Astrocyte (in vitro differentiated cells and primary cell): ENCODE results near the gene RPS2. TPM values are rescaled to one million over a fixed set of nuclear protein-coding genes. Genes with fewer than 3 reads are reported as not detected.

Experiments
- DNase-seq: peaks from one replicate; pipeline ENCODE4 v3.0.0-alpha.2; 2010; ENCODE audit warnings: low read depth
- FAIRE-seq: peaks from 2 replicates; lab custom pipeline; 2011; peaks lifted over from hg19 to GRCh38; lab: Jason Lieb, UNC
- H2AFZ ChIP-seq: 2 replicates; pipeline ENCODE4 v1.6.0; 2012; ENCODE audit warnings: low read depth, low read length, inconsistent platforms
- H3K27ac ChIP-seq: 2 replicates; pipeline ENCODE4 v1.5.1; 2011; ENCODE audit warnings: low read depth, low read length, inconsistent platforms
- H3K27me3 ChIP-seq: 2 replicates; pipeline ENCODE4 v1.6.0; 2011; ENCODE audit warnings: low read length, inconsistent platforms; ENCODE audit not compliant: insufficient read depth
- H3K36me3 ChIP-seq: 2 replicates; pipeline ENCODE4 v1.5.1; 2011; ENCODE audit warnings: low read length, inconsistent platforms; ENCODE audit not compliant: insufficient read depth
- H3K4me1 ChIP-seq: 2 replicates; pipeline ENCODE4 v1.5.1; 2011; ENCODE audit warnings: low read length, inconsistent platforms; ENCODE audit not compliant: insufficient read depth
- H3K4me2 ChIP-seq: 2 replicates; pipeline ENCODE4 v1.6.0; 2012; ENCODE audit warnings: low read length, inconsistent platforms
- H3K4me3 ChIP-seq: 2 replicates; pipeline ENCODE4 v1.5.1; 2011; ENCODE audit warnings: low read depth, mild to moderate bottlenecking, low read length, inconsistent platforms; ENCODE audit not compliant: insufficient read depth
- H3K79me2 ChIP-seq: 2 replicates; pipeline ENCODE4 v1.6.0; 2012; ENCODE audit warnings: mild to moderate bottlenecking, low read length, inconsistent platforms; ENCODE audit not compliant: insufficient read depth
- H3K9ac ChIP-seq: 2 replicates; pipeline ENCODE4 v1.6.0; 2012; ENCODE audit warnings: mild to moderate bottlenecking, low read length, inconsistent platforms
- H3K9me3 ChIP-seq: 2 replicates; pipeline ENCODE4 v1.5.1; 2012; ENCODE audit warnings: low read depth, mild to moderate bottlenecking, low read length, inconsistent platforms; ENCODE audit not compliant: insufficient read depth
- H4K20me1 ChIP-seq: 2 replicates; pipeline ENCODE4 v1.6.0; 2012; ENCODE audit warnings: low read length, inconsistent platforms; ENCODE audit not compliant: insufficient read depth
- H3K27ac Mint-ChIP-seq: one replicate; pipeline ENCODE4 v1.8.0; 2021; ENCODE audit warnings: mild to moderate bottlenecking, mixed read lengths; ENCODE audit not compliant: unreplicated experiment
- H3K27me3 Mint-ChIP-seq: one replicate; pipeline ENCODE4 v1.8.0; 2021; ENCODE audit warnings: low read depth, mixed read lengths; ENCODE audit not compliant: unreplicated experiment
- H3K36me3 Mint-ChIP-seq: one replicate; pipeline ENCODE4 v1.8.0; 2021; ENCODE audit warnings: low read depth, mixed read lengths; ENCODE audit not compliant: unreplicated experiment
- H3K4me1 Mint-ChIP-seq: one replicate; pipeline ENCODE4 v1.8.0; 2021; ENCODE audit warnings: low read depth, mixed read lengths; ENCODE audit not compliant: unreplicated experiment
- H3K4me3 Mint-ChIP-seq: one replicate; pipeline ENCODE4 v1.8.0; 2021; ENCODE audit warnings: mild to moderate bottlenecking, moderate library complexity, mixed read lengths; ENCODE audit not compliant: unreplicated experiment
- H3K9me3 Mint-ChIP-seq: one replicate; pipeline ENCODE4 v1.8.0; 2021; ENCODE audit warnings: mild to moderate bottlenecking, mixed read lengths; ENCODE audit not compliant: unreplicated experiment
- EZH2 ChIP-seq: IDR thresholded peaks from 2 replicates; pipeline ENCODE4 v1.6.1; 2012; ENCODE audit warnings: mild to moderate bottlenecking, low read length, inconsistent platforms; ENCODE audit not compliant: insufficient read depth
- total RNA-seq: library from RNA; stranded (reverse); gene quantifications from 2 replicates; pipeline ENCODE4 v1.2.1, GENCODE V29; 2021
- TF ChIP-seq, protein P1 (sequence below): IDR thresholded peaks from 2 replicates; pipeline ENCODE4 v1.5.1; 2011; ENCODE audit warnings: low read depth, mild to moderate bottlenecking, inconsistent platforms, low read length, moderate library complexity; ENCODE audit not compliant: insufficient read depth

RPS2 gene
- total RNA-seq, 1 donor from 2014 or later, result 2,534 TPM

DNA sequence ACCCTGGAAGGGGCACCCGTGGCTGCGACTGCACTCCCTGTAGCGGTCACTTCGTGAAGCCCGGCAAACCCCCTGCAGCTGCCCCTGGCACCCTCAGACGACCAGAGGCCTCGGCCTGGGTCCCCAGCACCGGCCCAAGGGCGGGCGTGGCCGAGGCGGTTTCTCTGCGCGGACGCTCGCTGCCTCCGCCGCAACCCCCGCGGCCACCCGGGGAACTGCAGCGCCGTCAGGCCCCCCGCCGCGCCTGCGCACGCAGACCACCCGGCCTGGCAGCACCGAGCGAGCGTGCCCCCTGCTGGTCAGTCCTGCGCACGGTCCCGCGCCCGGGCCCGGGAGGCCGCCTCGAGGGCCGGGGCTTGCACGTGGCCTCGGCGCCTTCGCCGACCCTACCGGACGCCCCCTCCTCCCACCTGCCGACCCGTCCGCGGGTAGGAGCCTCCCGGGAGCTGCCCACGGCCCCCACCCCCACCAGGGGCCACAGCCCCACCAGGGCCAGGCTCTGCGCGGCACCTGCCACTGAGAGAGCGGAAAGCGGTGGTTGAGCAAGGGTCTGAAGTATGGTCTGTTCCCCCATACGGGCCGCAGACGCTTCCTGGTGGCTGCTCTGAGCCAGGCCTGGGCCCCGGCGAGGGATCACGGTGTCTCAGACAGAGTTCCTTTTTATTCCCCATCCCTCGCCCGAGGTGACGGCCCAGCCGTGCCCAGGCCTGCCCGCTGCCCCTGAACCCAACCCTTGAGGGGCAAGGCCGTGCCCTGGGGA is 34.9 kb downstream of the RPS2 start:
- H3K9ac ChIP-seq, result peak overlapping the region; percentile 65
- DNase-seq, result peak; percentile 33
- H3K27ac ChIP-seq, result no peak overlapping the region
- H3K4me1 Mint-ChIP-seq, result no peaks in the 10 kb centered on the region
- FAIRE-seq, result no peak
- no peak overlapping the region for H3K27ac Mint-ChIP-seq
- peaks cover 14% of the 10 kb centered on the region for H3K27me3 Mint-ChIP-seq
- no peaks in the 10 kb centered on the region for H4K20me1 ChIP-seq
- H2AFZ ChIP-seq, result peak overlapping the region; percentile 62
- TF ChIP-seq EZH2, result no peak
- TF ChIP-seq, protein P1, sequence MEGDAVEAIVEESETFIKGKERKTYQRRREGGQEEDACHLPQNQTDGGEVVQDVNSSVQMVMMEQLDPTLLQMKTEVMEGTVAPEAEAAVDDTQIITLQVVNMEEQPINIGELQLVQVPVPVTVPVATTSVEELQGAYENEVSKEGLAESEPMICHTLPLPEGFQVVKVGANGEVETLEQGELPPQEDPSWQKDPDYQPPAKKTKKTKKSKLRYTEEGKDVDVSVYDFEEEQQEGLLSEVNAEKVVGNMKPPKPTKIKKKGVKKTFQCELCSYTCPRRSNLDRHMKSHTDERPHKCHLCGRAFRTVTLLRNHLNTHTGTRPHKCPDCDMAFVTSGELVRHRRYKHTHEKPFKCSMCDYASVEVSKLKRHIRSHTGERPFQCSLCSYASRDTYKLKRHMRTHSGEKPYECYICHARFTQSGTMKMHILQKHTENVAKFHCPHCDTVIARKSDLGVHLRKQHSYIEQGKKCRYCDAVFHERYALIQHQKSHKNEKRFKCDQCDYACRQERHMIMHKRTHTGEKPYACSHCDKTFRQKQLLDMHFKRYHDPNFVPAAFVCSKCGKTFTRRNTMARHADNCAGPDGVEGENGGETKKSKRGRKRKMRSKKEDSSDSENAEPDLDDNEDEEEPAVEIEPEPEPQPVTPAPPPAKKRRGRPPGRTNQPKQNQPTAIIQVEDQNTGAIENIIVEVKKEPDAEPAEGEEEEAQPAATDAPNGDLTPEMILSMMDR, result peak; percentile 50
- no peaks in the 10 kb centered on the region for H3K9me3 Mint-ChIP-seq
- no peaks in the 10 kb centered on the region for H3K27me3 ChIP-seq
- H3K36me3 Mint-ChIP-seq, result no peaks in the 10 kb centered on the region
- H3K4me3 ChIP-seq, result peak overlapping the region; percentile 38
- H3K79me2 ChIP-seq, result no peaks in the 10 kb centered on the region
- H3K36me3 ChIP-seq, result no peaks in the 10 kb centered on the region
- no peaks in the 10 kb centered on the region for H3K9me3 ChIP-seq
- H3K4me1 ChIP-seq, result peaks cover 6% of the 10 kb centered on the region
- peak overlapping the region; percentile 84 for H3K4me2 ChIP-seq
- H3K4me3 Mint-ChIP-seq, result no peak overlapping the region

DNA sequence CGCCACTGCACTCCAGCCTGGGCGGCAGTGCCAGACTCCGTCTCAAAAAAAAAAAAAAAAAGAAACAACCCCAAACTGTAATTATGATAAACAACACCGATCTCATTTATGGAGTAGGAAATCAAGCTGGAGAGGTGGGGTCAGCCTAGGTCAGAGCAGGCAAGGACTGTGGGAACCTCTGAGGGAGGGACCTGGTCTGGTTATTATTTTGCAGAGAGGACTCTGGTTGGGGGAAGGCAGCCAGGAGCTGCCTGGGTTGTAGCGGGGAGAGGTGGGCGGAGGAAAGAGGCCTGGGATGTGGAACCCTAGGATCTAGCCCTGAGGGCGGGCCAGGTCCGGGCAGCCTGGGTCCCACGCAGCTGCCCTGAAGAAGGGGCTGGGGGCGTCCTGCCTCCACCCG is 35.5 kb downstream of the RPS2 start:
- Histone ChIP-seq H3K9ac (peak overlapping the region; percentile 65), H3K79me2 (no peaks in the 10 kb centered on the region), H4K20me1 (no peaks in the 10 kb centered on the region), H3K4me1 (peaks cover 6% of the 10 kb centered on the region), H3K27ac (no peak overlapping the region), H3K4me2 (peak overlapping the region; percentile 84), H2AFZ (peak overlapping the region; percentile 62), H3K9me3 (no peaks in the 10 kb centered on the region), H3K4me3 (peak overlapping the region; percentile 38), H3K36me3 (no peaks in the 10 kb centered on the region), H3K27me3 (no peaks in the 10 kb centered on the region)
- peaks cover 18% of the 10 kb centered on the region for H3K27me3 Mint-ChIP-seq
- H3K9me3 Mint-ChIP-seq, result no peaks in the 10 kb centered on the region
- no peaks in the 10 kb centered on the region for H3K4me1 Mint-ChIP-seq
- FAIRE-seq (no peak), DNase-seq (no peak)
- no peak for TF ChIP-seq EZH2
- peak overlapping the region; percentile 83 for H3K27ac Mint-ChIP-seq
- no peaks in the 10 kb centered on the region for H3K36me3 Mint-ChIP-seq
- peak overlapping the region; percentile 79 for H3K4me3 Mint-ChIP-seq

- H3K36me3 ChIP-seq, result no peaks in the 10 kb centered on the region
- H3K27me3 ChIP-seq, result peaks cover 17% of the 10 kb centered on the region
- no peak overlapping the region for H3K4me3 Mint-ChIP-seq
- H3K4me3 ChIP-seq, result no peak overlapping the region
- no peaks in the 10 kb centered on the region for H3K9me3 ChIP-seq
- H4K20me1 ChIP-seq, result no peaks in the 10 kb centered on the region
- H3K27ac ChIP-seq, result no peak overlapping the region
- H3K9me3 Mint-ChIP-seq, result no peaks in the 10 kb centered on the region
- no peak for TF ChIP-seq EZH2
- TF ChIP-seq, protein P1, result no peak
- no peak for FAIRE-seq
- peaks cover 26% of the 10 kb centered on the region for H3K27me3 Mint-ChIP-seq
- no peak overlapping the region for H2AFZ ChIP-seq
- H3K9ac ChIP-seq, result no peak overlapping the region
- no peaks in the 10 kb centered on the region for H3K36me3 Mint-ChIP-seq
- H3K4me1 ChIP-seq, result peaks cover 6% of the 10 kb centered on the region
- H3K4me1 Mint-ChIP-seq, result peaks cover under 1% of the 10 kb centered on the region
- no peak for DNase-seq
- no peaks in the 10 kb centered on the region for H3K79me2 ChIP-seq
- no peak overlapping the region for H3K27ac Mint-ChIP-seq
- no peak overlapping the region for H3K4me2 ChIP-seq
Measured at GRCh38 chr16:1926271-1926670, 38.4 kb downstream of the RPS2 start.
